Rectal smooth muscle tissue (tissue), 1 donor: Measurements from ENCODE around the gene RPL22L1.
"Not testable (repeated sequence)": the region's sequence is repeated elsewhere in the genome, so short reads cannot be mapped to it uniquely, and the experiment has no call there.

Source experiments
- H3K27ac ChIP-seq: one replicate; pipeline ENCODE4 v1.7.0; 2013; ENCODE audit warnings: low read depth, low read length, inconsistent platforms
- H3K27me3 ChIP-seq: one replicate; pipeline ENCODE4 v1.7.0; 2013; ENCODE audit warnings: low read length; ENCODE audit not compliant: control insufficient read depth, insufficient read depth
- H3K36me3 ChIP-seq: one replicate; pipeline ENCODE4 v1.7.0; 2013; ENCODE audit warnings: low read length; ENCODE audit not compliant: control insufficient read depth, insufficient read depth
- H3K4me1 ChIP-seq: one replicate; pipeline ENCODE4 v1.7.0; 2013; ENCODE audit warnings: low read length; ENCODE audit not compliant: control insufficient read depth, insufficient read depth
- H3K4me3 ChIP-seq: one replicate; pipeline ENCODE4 v1.7.0; 2013; ENCODE audit warnings: low read length
- H3K9ac ChIP-seq: one replicate; pipeline ENCODE4 v1.7.0; 2013; ENCODE audit warnings: low read length

Gene RPL22L1

GRCh38 chr3:170840291-170840859 is 29.6 kb downstream of the RPL22L1 start:
- no peak overlapping the region for H3K4me3 ChIP-seq
- no peaks in the 10 kb centered on the region for H3K4me1 ChIP-seq
- no peaks in the 10 kb centered on the region for H3K27me3 ChIP-seq
- H3K9ac ChIP-seq: no peak overlapping the region
- H3K36me3 ChIP-seq: no peaks in the 10 kb centered on the region
- H3K27ac ChIP-seq: no peak overlapping the region

- Histone ChIP-seq H3K27ac (no peak overlapping the region), H3K36me3 (no peaks in the 10 kb centered on the region), H3K4me1 (no peaks in the 10 kb centered on the region)
Measured at GRCh38 chr3:170839518-170840100, 30.4 kb downstream of the RPL22L1 start.

GRCh38 chr3:170836491-170836890 is 33.5 kb downstream of the RPL22L1 start:
- H3K4me3 ChIP-seq: no peak overlapping the region
- no peak overlapping the region for H3K9ac ChIP-seq
- no peaks in the 10 kb centered on the region for H3K4me1 ChIP-seq
- H3K27ac ChIP-seq: no peak overlapping the region
- H3K36me3 ChIP-seq: no peaks in the 10 kb centered on the region
- H3K27me3 ChIP-seq: peaks cover 2% of the 10 kb centered on the region

More at GRCh38 chr3:170839518-170840100, 30.4 kb downstream of the RPL22L1 start:
- no peaks in the 10 kb centered on the region for H3K27me3 ChIP-seq
- H3K4me3 ChIP-seq: no peak overlapping the region
- no peak overlapping the region for H3K9ac ChIP-seq

- Histone ChIP-seq H3K36me3 (no peaks in the 10 kb centered on the region), H3K4me3 (no peak overlapping the region), H3K9ac (no peak overlapping the region), H3K4me1 (no peaks in the 10 kb centered on the region), H3K27ac (no peak overlapping the region), H3K27me3 (peaks cover 2% of the 10 kb centered on the region)
Measured at GRCh38 chr3:170835336-170835735, 34.7 kb downstream of the RPL22L1 start.

- Histone ChIP-seq H3K4me3 (no peak overlapping the region), H3K27ac (no peak overlapping the region), H3K36me3 (no peaks in the 10 kb centered on the region), H3K4me1 (no peaks in the 10 kb centered on the region), H3K9ac (no peak overlapping the region), H3K27me3 (peaks cover 2% of the 10 kb centered on the region)
Measured at GRCh38 chr3:170830580-170830979, 39.4 kb downstream of the RPL22L1 start.

- Histone ChIP-seq H3K27ac (no peak overlapping the region), H3K4me3 (no peak overlapping the region), H3K4me1 (no peaks in the 10 kb centered on the region), H3K9ac (no peak overlapping the region), H3K27me3 (peaks cover 2% of the 10 kb centered on the region), H3K36me3 (no peaks in the 10 kb centered on the region)
Measured at GRCh38 chr3:170829546-170830272, 40.3 kb downstream of the RPL22L1 start.

GRCh38 chr3:170826047-170826446 is 43.9 kb downstream of the RPL22L1 start:
- H3K4me1 ChIP-seq: no peaks in the 10 kb centered on the region
- H3K27me3 ChIP-seq: no peaks in the 10 kb centered on the region
- no peak overlapping the region for H3K4me3 ChIP-seq
- H3K36me3 ChIP-seq: no peaks in the 10 kb centered on the region
- H3K9ac ChIP-seq: no peak overlapping the region
- H3K27ac ChIP-seq: no peak overlapping the region

- H3K4me3 ChIP-seq: not testable (repeated sequence)
Measured at GRCh38 chr3:170823562-170823961, 46.4 kb downstream of the RPL22L1 start.

GRCh38 chr3:170818325-170818724 is 51.7 kb downstream of the RPL22L1 start:
- H3K9ac ChIP-seq, H3K4me1 ChIP-seq, H3K27ac ChIP-seq, H3K27me3 ChIP-seq, H3K36me3 ChIP-seq, H3K4me3 ChIP-seq: not testable (repeated sequence)

More at GRCh38 chr3:170823562-170823961, 46.4 kb downstream of the RPL22L1 start:
- not testable (repeated sequence) for H3K36me3 ChIP-seq, H3K9ac ChIP-seq, H3K4me1 ChIP-seq, H3K27me3 ChIP-seq, H3K27ac ChIP-seq

- H3K36me3 ChIP-seq, H3K27me3 ChIP-seq, H3K9ac ChIP-seq, H3K4me3 ChIP-seq, H3K27ac ChIP-seq, H3K4me1 ChIP-seq: not testable (repeated sequence)
Measured at GRCh38 chr3:170817471-170817870, 52.5 kb downstream of the RPL22L1 start.

- H3K36me3 ChIP-seq: no peaks in the 10 kb centered on the region
- no peak overlapping the region for H3K27ac ChIP-seq
- H3K9ac ChIP-seq: no peak overlapping the region
- no peaks in the 10 kb centered on the region for H3K27me3 ChIP-seq
- no peaks in the 10 kb centered on the region for H3K4me1 ChIP-seq
- H3K4me3 ChIP-seq: no peak overlapping the region
Measured at GRCh38 chr3:170816841-170817240, 53.2 kb downstream of the RPL22L1 start.

GRCh38 chr3:170816341-170816740 is 53.7 kb downstream of the RPL22L1 start:
- no peak overlapping the region for H3K9ac ChIP-seq
- H3K27me3 ChIP-seq: no peaks in the 10 kb centered on the region
- no peaks in the 10 kb centered on the region for H3K4me1 ChIP-seq
- no peak overlapping the region for H3K4me3 ChIP-seq
- no peak overlapping the region for H3K27ac ChIP-seq
- no peaks in the 10 kb centered on the region for H3K36me3 ChIP-seq

GRCh38 chr3:170815936-170816335 is 54.1 kb downstream of the RPL22L1 start:
- H3K4me3 ChIP-seq: no peak overlapping the region
- no peaks in the 10 kb centered on the region for H3K36me3 ChIP-seq
- no peaks in the 10 kb centered on the region for H3K4me1 ChIP-seq
- H3K9ac ChIP-seq: no peak overlapping the region
- H3K27me3 ChIP-seq: no peaks in the 10 kb centered on the region
- no peak overlapping the region for H3K27ac ChIP-seq
